ENCODE results near the gene LPAR5.

GRCh38 chr12:6664902-6665301 lies 29.1 kb upstream of the LPAR5 start:
- TF ChIP-seq CTCF (IDR thresholded peaks at IDR 0.05) (no peak), POLR2A (IDR thresholded peaks at IDR 0.05) (no peak)

Measured in uterus (tissue), 2 donors.